ENCODE data around the gene ISCA1. TPM values are rescaled to one million over a fixed set of nuclear protein-coding genes. Genes with fewer than 3 reads are reported as not detected.

Gene ISCA1
- total and polyA plus RNA-seq, 8 donors: 24.1 to 47.0 (median 39.5) TPM

DNA sequence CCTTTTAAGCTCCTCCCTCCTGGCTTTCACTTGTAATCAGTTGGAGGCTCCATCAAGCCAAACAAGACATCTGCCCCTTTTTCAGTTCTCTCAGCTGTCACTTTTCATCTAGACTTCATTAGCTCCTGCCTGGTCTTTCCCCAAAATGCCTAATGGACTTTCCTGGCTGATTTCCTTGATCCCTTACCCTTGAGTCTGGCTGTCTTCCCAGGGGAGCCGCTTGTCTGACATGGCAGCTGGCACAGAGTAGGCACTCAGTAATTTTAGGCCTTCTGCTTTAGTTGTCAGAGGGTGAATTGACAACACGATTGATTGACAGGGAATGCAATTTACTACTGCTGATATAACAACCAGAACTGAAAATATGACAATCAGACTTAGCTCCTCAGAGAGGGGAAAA is 24.9 kb downstream of the ISCA1 start:
- TF ChIP-seq CTCF (IDR thresholded peaks at IDR 0.05): no peak
- DNase-seq: peak in 1 of 4 donors; percentile 30
- no peaks in the 10 kb centered on the region for H3K27me3 ChIP-seq
- H3K9me3 ChIP-seq: peaks cover 0 to 17% of the 10 kb centered on the region in 2 donors
- ATAC-seq: no peak
- H3K36me3 ChIP-seq: no peaks in the 10 kb centered on the region
- no peak overlapping the region for H3K27ac ChIP-seq
- no peaks in the 10 kb centered on the region for H3K4me1 ChIP-seq
- H3K4me3 ChIP-seq: no peak overlapping the region
- intact Hi-C loops (cut with DNase I): no loop called here

DNA sequence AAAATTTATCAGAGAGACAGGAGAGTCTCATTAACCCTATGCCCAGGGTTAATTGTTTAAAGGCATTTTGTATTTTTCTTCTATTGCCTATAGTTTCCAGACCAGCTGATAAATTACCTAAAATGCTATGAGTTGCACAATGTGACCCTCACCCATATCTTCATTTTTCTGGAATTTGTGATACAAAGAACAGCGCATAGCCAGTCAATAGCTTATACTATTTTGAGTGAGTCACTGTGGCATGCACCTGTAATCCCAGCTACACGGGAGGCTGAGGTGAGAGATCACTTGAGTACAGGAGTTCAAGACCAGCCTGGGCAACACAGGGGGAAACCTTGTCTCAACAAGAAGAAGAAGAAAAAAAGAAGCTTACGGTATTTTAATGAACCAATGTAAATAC is 25.7 kb downstream of the ISCA1 start:
- no peak for TF ChIP-seq CTCF (IDR thresholded peaks at IDR 0.05)
- DNase-seq (no peak), ATAC-seq (no peak)

DNA sequence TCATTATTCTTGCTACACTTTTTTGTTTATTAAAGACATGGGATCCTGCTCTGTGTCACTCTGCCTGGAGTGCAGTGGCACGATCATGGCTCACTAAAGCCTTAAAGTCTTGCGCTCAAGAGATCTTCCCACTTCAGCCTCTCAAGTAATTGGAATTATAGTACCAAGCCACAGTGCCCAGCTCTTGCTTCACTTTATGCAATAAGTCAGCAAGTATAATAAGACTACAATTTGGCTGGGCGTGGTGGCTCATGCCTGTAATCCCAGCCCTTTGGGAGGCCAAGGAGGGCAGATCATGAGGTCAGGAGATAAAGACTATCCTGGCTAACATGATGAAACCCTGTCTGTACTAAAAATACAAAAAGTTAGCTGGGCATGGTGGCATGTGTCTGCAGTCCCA is 28.8 kb downstream of the ISCA1 start:
- no peak for DNase-seq
- no peak overlapping the region for H3K27ac ChIP-seq
- intact Hi-C loops (cut with DNase I): no loop called here
- TF ChIP-seq CTCF (IDR thresholded peaks at IDR 0.05): no peak
- H3K4me3 ChIP-seq: no peak overlapping the region
- H3K36me3 ChIP-seq: no peaks in the 10 kb centered on the region
- H3K9me3 ChIP-seq: peaks cover 0 to 21% of the 10 kb centered on the region in 2 donors
- H3K27me3 ChIP-seq: no peaks in the 10 kb centered on the region
- H3K4me1 ChIP-seq: no peaks in the 10 kb centered on the region
- ATAC-seq: no peak

More for the DNA sequence above, 25.7 kb downstream of the ISCA1 start:
- no peak overlapping the region for H3K27ac ChIP-seq
- no peaks in the 10 kb centered on the region for H3K27me3 ChIP-seq
- no peaks in the 10 kb centered on the region for H3K4me1 ChIP-seq
- H3K9me3 ChIP-seq: peaks cover 0 to 21% of the 10 kb centered on the region in 2 donors
- H3K4me3 ChIP-seq: no peak overlapping the region
- H3K36me3 ChIP-seq: no peaks in the 10 kb centered on the region
- intact Hi-C loops (cut with DNase I): no loop called here

- no peaks in the 10 kb centered on the region for H3K36me3 ChIP-seq
- intact Hi-C loops (cut with DNase I): no loop called here
- DNase-seq (no peak), ATAC-seq (no peak)
- no peaks in the 10 kb centered on the region for H3K4me1 ChIP-seq
- TF ChIP-seq CTCF (IDR thresholded peaks at IDR 0.05): no peak
- H3K9me3 ChIP-seq: peaks cover 0 to 21% of the 10 kb centered on the region in 2 donors
- H3K27me3 ChIP-seq: no peaks in the 10 kb centered on the region
- H3K27ac ChIP-seq: no peak overlapping the region
- no peak overlapping the region for H3K4me3 ChIP-seq
Observed at GRCh38 chr9:86252870-86253269, 29.5 kb downstream of the ISCA1 start.

GRCh38 chr9:86250123-86250522 is 32.2 kb downstream of the ISCA1 start:
- no peak overlapping the region for H3K4me3 ChIP-seq
- no peak for TF ChIP-seq CTCF (IDR thresholded peaks at IDR 0.05)
- intact Hi-C loops (cut with DNase I): no loop called here

More at GRCh38 chr9:86250123-86250522, 32.2 kb downstream of the ISCA1 start:
- Histone ChIP-seq H3K36me3 (no peaks in the 10 kb centered on the region), H3K27me3 (no peaks in the 10 kb centered on the region), H3K4me1 (no peaks in the 10 kb centered on the region), H3K9me3 (peaks cover 0 to 21% of the 10 kb centered on the region in 2 donors), H3K27ac (no peak overlapping the region)
- ATAC-seq (no peak), DNase-seq (no peak)
